ENCODE measurements around the gene TCERG1L. TPM values are rescaled to one million over a fixed set of nuclear protein-coding genes. Genes with fewer than 3 reads are reported as not detected.
"Not testable (repeated sequence)": the region's sequence is repeated elsewhere in the genome, so short reads cannot be mapped to it uniquely, and the experiment has no call there.

Gene TCERG1L
- total RNA-seq, 1 experiment from 2014 or later: 0.05 TPM

DNA sequence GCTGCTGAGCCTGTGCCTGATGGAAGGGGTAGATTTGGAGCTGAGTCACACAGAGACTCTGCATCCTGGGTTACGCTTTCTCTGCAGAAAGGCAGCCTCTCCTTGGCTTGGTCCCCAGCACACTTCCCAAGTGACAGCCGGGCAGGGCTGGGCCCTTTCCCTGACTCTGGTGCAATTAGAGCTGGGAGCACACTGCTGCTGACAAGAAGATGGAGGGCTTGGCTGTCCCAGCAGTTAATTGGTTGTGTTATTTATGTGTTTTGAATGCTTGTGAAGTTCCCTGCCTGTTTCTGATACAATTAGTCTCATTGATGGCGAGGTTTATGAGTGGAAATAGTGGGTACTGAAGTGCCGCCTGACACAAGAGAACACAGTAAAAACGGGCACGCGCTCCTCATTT lies 123.6 kb downstream of the TCERG1L start:
- in situ Hi-C loops (cut with HindIII; ENCODE audit: low pct_unique_long_range_greater_than_20kb, low sequenced_read_pairs): no loop called here
- DNase-seq (ENCODE audit: low read depth, low spot score): no peak

GRCh38 chr10:131187274-131187673 lies 124.2 kb downstream of the TCERG1L start:
- no peak for DNase-seq (ENCODE audit: low read depth, low spot score)
- in situ Hi-C loops (cut with HindIII; ENCODE audit: low pct_unique_long_range_greater_than_20kb, low sequenced_read_pairs): no loop called here

DNA sequence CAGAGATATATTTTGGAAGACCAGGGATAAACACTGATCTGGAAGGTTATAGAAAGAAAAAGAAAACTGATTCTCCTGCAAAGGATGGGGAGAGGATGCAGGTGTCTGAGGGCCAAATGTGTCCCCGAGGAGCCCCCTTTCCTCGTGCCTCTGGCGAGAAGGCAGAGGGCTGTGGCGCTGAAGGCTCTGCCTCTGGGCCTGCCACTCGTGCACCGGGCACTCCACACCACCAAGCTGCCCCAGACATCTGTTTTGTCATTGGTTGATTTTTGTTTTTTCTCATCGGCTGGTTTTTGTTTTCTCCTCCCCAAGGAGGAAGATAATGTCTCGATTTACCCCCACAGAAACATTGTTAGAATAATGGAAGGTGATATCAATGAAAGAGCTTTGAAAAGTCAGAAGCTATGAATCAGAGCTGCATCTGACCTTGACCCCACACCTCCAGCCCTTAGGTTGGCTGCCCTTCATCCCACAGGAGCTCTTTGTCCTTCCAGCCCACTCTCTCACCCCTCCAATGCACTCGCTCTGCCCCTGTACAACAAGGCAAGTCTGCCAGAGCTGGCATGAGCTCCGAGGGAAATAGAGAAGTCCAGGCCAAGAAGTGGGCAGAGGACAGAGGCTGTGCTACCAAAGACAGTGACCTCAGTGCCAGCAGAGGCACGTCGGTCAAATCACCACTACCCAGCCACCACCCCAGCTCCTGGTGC lies 124.8 kb downstream of the TCERG1L start:
- DNase-seq (ENCODE audit: low read depth, low spot score): no peak
- in situ Hi-C loops (cut with HindIII; ENCODE audit: low pct_unique_long_range_greater_than_20kb, low sequenced_read_pairs): no loop called here

- no peak for DNase-seq (ENCODE audit: low read depth, low spot score)
- in situ Hi-C loops (cut with HindIII; ENCODE audit: low pct_unique_long_range_greater_than_20kb, low sequenced_read_pairs): no loop called here
Measured at GRCh38 chr10:131184503-131184902, 127.0 kb downstream of the TCERG1L start.

- DNase-seq (ENCODE audit: low read depth, low spot score): no peak
- in situ Hi-C loops (cut with HindIII; ENCODE audit: low pct_unique_long_range_greater_than_20kb, low sequenced_read_pairs): no loop called here
Measured at GRCh38 chr10:131183546-131184045, 127.9 kb downstream of the TCERG1L start.

DNA sequence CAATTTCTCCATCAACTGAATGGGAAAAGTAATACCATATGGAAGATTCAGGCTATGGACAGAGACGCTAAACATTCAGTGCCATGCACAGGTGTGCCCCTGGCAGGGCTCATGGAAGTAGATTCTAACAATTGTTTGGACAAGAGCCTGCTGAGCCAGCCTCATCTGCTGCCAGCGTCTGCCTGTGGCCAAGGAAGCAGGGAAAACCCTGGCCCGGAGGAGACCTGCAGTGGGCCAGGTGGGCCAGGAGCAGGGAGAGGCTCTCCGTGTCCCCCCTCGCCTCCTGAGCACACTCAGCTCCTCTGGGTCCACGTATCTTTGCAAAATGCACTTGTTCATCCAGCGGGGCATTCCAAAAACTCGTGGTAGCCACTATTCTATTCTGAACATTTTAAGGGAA lies 130.1 kb downstream of the TCERG1L start:
- in situ Hi-C loops (cut with HindIII; ENCODE audit: low pct_unique_long_range_greater_than_20kb, low sequenced_read_pairs): no loop called here
- DNase-seq (ENCODE audit: low read depth, low spot score): no peak

DNA sequence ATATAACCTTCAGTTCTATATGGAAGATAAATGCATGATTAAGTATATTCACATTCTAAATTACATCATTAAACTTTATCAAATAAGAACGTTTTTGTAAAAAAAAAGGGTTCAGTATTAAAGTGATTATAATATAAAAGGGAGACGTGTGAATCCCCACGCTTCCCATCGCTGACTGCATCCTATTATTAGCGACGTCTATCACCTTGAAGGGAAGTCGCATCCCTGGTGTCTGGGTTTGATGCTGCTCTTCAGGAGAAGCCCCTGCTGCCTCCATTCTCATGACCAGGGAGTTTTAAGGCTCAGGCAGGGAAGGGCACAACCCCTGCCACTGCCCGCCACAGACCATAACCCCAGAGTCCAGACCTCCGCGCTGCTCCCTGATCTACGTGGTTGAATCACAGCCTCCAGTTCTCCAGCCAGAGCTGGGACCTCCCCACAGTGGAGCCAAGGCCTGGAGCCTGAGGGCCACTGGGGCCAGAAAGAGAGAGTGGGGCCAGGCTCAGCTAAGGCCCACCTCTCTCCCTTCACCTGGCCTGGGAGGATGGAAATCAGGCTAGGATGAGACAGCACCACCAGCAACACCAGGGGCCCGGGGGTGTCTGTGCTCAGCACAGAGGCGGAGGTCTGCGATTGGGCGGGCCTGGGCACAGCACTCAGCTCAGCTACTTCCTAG lies 130.6 kb downstream of the TCERG1L start:
- in situ Hi-C loops (cut with HindIII; ENCODE audit: low pct_unique_long_range_greater_than_20kb, low sequenced_read_pairs): no loop called here
- DNase-seq (ENCODE audit: low read depth, low spot score): no peak

DNA sequence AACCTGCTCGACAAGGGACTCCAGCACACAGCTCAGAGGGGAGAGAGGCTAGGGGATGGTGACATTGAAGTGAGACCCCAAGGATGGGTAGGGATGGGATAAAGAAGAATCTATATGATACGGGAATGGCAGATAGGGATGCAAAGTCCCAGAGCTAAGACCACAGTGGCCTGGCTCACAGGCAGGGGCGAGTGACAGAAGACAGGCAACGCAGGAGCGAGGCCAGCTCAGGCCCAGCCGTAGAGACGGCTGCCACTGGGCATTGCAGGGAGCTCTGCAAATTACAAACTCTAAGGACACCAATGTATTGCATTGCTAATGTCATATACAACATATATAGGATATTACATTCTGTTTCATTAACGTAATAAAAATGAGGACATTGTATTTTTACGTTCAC lies 131.4 kb downstream of the TCERG1L start:
- no peak for DNase-seq (ENCODE audit: low read depth, low spot score)
- in situ Hi-C loops (cut with HindIII; ENCODE audit: low pct_unique_long_range_greater_than_20kb, low sequenced_read_pairs): no loop called here

DNA sequence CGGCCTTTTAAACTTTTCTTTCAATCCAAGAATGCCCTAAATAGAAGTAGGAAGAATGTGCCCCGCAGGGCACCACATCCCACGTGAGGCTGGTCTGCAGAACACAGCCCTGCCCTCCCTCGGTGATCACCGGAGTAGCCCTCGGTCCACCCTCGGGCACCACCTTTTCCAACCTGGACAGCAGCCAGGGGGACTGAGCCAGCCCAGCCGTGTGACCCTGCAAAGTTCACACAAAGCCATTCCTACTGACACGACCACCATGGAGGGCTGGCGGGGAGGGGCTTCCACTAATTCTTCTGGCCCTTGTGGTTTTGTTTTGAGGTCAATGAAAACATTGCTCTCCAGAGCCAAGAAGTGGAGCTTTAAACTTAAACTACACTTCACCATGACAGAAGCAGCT lies 132.2 kb downstream of the TCERG1L start:
- in situ Hi-C loops (cut with HindIII; ENCODE audit: low pct_unique_long_range_greater_than_20kb, low sequenced_read_pairs): no loop called here
- DNase-seq (ENCODE audit: low read depth, low spot score): no peak

DNA sequence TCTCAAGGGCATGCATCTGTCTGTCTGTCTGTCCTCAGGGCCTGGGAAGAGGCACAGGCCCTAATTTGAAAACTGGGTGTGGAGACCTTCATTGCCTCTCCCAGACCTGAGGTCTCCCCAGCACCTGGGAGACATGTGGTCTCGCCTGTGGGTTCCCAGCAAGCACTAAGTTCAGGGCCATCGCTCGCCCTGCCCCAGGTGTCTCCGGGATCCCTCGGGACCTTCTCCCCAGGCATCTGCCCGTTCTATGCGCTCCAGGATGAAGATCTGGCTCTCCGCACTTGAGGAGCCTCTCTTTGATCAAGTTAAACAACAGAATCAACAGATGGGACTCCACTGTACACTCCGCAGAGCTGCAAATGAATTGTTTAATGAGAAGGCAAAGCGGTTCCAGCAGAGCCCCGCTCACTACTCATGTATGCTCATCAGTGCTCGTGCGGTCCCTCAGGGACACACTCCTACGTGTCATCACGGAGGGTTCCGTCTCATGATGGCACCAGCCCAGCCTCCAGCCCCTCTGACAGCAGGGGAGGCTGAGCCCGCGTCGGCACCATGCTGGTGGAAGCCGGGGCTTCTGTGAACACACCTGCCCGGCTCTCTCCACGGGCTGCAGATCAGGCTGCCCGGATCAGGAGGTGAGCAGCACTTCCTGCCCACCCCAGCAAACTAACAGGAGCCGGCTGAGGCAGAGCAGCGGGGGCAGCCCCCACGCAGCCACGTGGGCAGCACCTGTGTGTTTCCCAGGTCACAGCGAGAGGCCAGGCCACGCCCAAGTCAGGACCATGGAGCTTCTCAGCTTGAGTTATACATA lies 132.8 kb downstream of the TCERG1L start:
- in situ Hi-C loops (cut with HindIII; ENCODE audit: low pct_unique_long_range_greater_than_20kb, low sequenced_read_pairs): no loop called here
- DNase-seq (ENCODE audit: low read depth, low spot score): no peak

DNA sequence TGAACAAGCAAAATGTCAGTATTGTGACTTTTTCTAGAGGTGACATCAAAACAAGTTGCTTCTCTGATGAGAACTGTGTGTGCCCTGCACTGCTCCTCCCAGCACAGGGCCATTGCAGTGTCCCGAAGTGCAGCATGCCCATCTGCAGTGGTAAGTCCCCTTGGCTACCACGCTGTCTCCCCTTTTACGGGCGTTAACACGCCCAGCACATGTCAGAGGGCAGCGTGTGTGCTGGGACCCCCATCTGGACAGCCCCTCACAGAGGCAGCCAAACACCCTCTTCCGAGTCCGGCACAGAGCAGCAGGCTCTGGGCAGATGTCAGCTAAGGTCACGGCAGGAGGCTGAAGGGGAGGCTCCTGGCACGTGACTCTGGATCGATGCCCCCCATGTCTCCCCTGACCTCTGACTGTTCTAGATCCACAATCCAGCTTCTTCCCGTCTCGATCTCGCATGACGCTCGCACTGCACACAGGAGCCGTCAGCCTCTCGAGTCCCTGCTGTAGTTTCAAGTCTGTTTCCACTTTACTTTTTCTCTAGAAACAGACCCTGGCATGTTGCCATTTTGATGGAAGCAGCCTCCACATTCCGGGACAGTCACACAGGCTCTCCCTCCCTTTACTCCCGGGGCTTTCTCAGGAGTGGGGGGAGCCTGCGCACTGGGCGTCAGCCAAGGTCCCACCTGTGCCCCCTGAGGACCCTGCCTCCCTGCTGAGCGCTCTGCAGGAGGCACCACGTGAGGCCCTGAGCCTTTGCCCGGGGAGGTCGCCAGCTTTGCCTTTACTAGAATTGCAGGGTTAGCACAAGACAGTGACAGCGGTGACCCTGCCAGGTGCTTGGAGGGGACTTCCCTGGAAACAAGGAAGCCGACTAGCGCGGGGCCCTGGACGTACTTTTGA lies 133.8 kb downstream of the TCERG1L start:
- in situ Hi-C loops (cut with HindIII; ENCODE audit: low pct_unique_long_range_greater_than_20kb, low sequenced_read_pairs): no loop called here
- no peak for DNase-seq (ENCODE audit: low read depth, low spot score)

- in situ Hi-C loops (cut with HindIII; ENCODE audit: low pct_unique_long_range_greater_than_20kb, low sequenced_read_pairs): no loop called here
- DNase-seq (ENCODE audit: low read depth, low spot score): no peak
Measured at GRCh38 chr10:131176907-131177306, 134.6 kb downstream of the TCERG1L start.

DNA sequence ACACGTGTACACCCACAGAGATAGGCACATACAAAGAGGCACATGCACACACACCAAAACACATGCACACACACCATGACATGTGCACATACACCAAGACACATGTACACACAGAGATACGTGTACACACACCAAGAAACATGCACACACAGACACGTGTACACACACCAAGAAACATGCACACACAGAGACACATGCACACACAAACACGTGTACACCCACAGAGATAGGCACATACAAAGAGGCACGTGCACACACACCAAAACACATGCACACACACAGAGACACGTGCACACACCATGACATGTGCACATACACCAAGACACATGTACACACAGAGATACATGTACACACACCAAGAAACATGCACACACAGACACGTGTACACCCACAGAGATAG lies 135.2 kb downstream of the TCERG1L start:
- not testable (repeated sequence) for DNase-seq (ENCODE audit: low read depth, low spot score)

DNA sequence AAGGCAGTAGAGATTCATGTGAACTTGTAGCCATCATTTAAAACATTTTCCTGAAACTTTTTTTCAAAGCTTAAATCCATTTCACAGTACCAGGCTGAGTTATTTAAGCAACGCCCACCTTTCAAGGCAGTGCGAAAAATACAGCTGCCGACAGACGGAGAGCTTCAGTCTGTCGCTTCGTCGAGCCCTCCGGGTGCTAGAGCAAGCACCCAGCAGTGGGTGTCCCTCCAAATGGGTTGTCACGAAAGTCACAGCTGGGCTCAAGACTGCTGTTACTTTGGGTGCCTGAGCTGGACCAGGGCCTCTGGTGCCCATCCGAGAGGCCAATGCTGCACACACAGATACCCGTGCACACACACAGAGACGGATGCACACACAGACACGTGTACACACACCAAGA lies 135.6 kb downstream of the TCERG1L start:
- DNase-seq (ENCODE audit: low read depth, low spot score): no peak
- in situ Hi-C loops (cut with HindIII; ENCODE audit: low pct_unique_long_range_greater_than_20kb, low sequenced_read_pairs): no loop called here

More for the DNA sequence above, 135.2 kb downstream of the TCERG1L start:
- in situ Hi-C loops (cut with HindIII; ENCODE audit: low pct_unique_long_range_greater_than_20kb, low sequenced_read_pairs): not testable (repeated sequence)

DNA sequence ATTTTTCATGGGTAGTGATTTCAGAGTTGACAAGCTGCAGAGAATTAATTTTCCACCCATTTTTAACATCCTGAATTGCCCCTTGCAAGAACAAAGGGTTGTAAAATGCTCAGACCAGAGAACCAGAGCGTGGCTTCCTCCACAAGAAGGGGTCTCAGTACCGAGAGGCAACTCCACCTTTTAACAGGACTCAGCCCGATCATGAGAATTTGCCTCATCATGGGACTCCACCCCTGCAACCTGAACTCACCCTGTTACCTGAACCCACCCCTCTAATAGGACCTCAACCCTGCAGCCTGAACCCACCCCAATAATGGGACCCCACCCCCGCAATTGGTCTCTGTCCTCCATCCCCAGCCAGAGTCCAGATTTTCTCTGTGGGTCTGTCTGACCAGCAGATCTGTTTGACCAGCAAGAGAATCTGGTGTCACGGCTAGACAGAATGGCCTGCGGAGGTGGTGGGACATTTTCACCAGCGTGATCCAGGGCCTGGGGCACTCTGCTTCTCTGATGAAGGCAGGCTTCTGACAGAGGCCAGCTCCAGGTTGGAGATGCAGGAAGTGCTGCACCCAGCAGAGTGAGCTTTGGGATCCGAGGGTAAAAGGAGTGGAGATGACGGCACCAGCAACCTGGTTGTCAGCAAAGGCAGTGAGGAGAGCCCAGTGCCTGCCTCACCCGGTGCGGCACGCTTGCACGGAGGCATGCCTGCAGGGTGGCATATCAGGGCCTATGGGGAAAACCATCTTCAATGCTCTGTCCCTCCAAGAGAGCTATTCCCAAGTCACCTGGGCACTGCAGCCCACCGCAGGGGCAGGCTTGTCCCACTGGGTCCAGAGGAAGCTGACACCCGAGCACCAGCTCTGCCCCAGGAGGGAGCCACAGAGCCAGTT lies 136.6 kb downstream of the TCERG1L start:
- in situ Hi-C loops (cut with HindIII; ENCODE audit: low pct_unique_long_range_greater_than_20kb, low sequenced_read_pairs): no loop called here
- DNase-seq (ENCODE audit: low read depth, low spot score): no peak

DNA sequence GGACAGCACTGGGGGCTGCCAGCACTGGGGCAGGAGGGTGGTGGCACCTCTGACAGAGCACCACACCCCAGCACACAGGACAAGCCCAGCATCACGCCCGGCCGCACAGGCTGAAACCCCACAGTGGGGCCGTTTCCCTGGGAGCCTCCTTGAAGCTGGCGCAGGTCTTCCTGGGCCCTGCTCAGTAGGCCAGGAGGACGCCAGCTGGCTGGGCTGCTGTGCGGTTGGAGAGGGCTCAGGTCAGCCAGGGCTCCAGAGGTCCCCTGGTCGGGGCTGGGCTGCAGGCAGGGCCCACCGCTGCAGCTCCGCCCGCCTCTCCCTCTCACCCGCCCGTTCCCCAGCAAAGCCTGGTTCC lies 137.3 kb downstream of the TCERG1L start:
- in situ Hi-C loops (cut with HindIII; ENCODE audit: low pct_unique_long_range_greater_than_20kb, low sequenced_read_pairs): no loop called here

More for the DNA sequence above, 137.3 kb downstream of the TCERG1L start:
- DNase-seq (ENCODE audit: low read depth, low spot score): no peak
